HepG2 (cell line): Measurements from ENCODE around the gene CTSW. TPM values are rescaled to one million over a fixed set of nuclear protein-coding genes. Genes with fewer than 3 reads are reported as not detected.

Experiments
- CBFB ChIP-seq: sonication (generic); formaldehyde crosslinking; IDR thresholded peaks from 2 replicates; pipeline ENCODE4 v1.4.0; 2020; ENCODE audit warnings: missing genetic modification reagents
- CHD4 ChIP-seq: fragments of 200-600 bp; sonication (generic); IDR thresholded peaks from 2 replicates; pipeline ENCODE4 v1.7.0; 2017; ENCODE audit warnings: mild to moderate bottlenecking, low read length, borderline replicate concordance
- CREB1 ChIP-seq, 2 experiments: fragments of 450-650 bp in 1 of 2; IDR thresholded peaks; 2 replicates each; pipeline ENCODE4 v1.6.1; 2016 to 2017; ENCODE audit warnings: control low read depth in 1 of 2, mild to moderate bottlenecking in 1 of 2, missing compliant biosample characterization in 1 of 2, missing genetic modification characterization in 1 of 2
- DNMT1 ChIP-seq: sonication (generic); formaldehyde crosslinking; IDR thresholded peaks from 2 replicates; pipeline ENCODE4 v1.5.1; 2020; ENCODE audit warnings: mild to moderate bottlenecking, missing genetic modification reagents
- DPF2 ChIP-seq: sonication (generic); formaldehyde crosslinking; IDR thresholded peaks from 2 replicates; pipeline ENCODE4 v1.4.0; 2020; ENCODE audit warnings: mild to moderate bottlenecking, low read depth, missing genetic modification reagents, borderline replicate concordance
- HNF1A ChIP-seq, 2 experiments: sonication (generic) in 1 of 2; formaldehyde crosslinking in 1 of 2; IDR thresholded peaks; 2 replicates each; pipeline versions ENCODE4 v1.4.0 to v1.6.1; 2016 to 2020; ENCODE audit warnings: borderline replicate concordance in 1 of 2, low read depth in 1 of 2, mild to moderate bottlenecking in 1 of 2, missing genetic modification reagents in 1 of 2
- JUND ChIP-seq: sonication (generic); formaldehyde crosslinking; IDR thresholded peaks from 2 replicates; pipeline ENCODE4 v1.8.0; 2022; ENCODE audit warnings: mild to moderate bottlenecking, missing genetic modification reagents
- MNT ChIP-seq: fragments of 450-650 bp; IDR thresholded peaks from 2 replicates; pipeline ENCODE4 v1.6.1; 2016
- NONO ChIP-seq, 2 experiments: fragments of 450-650 bp in 1 of 2; sonication (generic) in 1 of 2; formaldehyde crosslinking in 1 of 2; IDR thresholded peaks in 1 of 2; conservative IDR thresholded peaks in 1 of 2; 2 replicates each; pipeline versions ENCODE4 v1.6.1 to v1.8.0; 2017 to 2022; ENCODE audit warnings: mild to moderate bottlenecking in 1 of 2, missing genetic modification reagents in 1 of 2, moderate library complexity in 1 of 2
- POLR2AphosphoS5 ChIP-seq: IDR thresholded peaks from 2 replicates; pipeline ENCODE4 v1.6.1; 2012; ENCODE audit warnings: low read depth, low read length
- SETDB1 ChIP-seq: sonication (generic); formaldehyde crosslinking; IDR thresholded peaks from 2 replicates; pipeline ENCODE4 v1.5.1; 2020; ENCODE audit warnings: missing genetic modification reagents, mild to moderate bottlenecking, borderline replicate concordance
- ZBTB44 ChIP-seq: sonication (generic); formaldehyde crosslinking; IDR thresholded peaks from 2 replicates; pipeline ENCODE4 v1.4.0; 2020; ENCODE audit warnings: missing genetic modification reagents
- ZNF282 ChIP-seq: fragments of 450-650 bp; IDR thresholded peaks from 2 replicates; pipeline ENCODE4 v1.6.1; 2018; ENCODE audit not compliant: partially characterized antibody
- ZNF552 ChIP-seq: sonication (generic); formaldehyde crosslinking; IDR thresholded peaks from 2 replicates; pipeline ENCODE4 v1.9.0; 2022; ENCODE audit warnings: missing genetic modification reagents, mild to moderate bottlenecking, borderline replicate concordance
- polyA plus RNA-seq, 8 experiments: library from polyadenylated mRNA; depleted of rRNA in 3 of 8; stranded (reverse) in 7 of 8; unstranded in 1 of 8; fragments of >200 nt; fragmentation: Illumina TruSeq in 4 of 8; extraction: Trizol in 4 of 8; gene quantifications; 2 replicates each; pipeline versions ENCODE4 v1.2.1 to v1.2.3, GENCODE V29; 2011 to 2016; ENCODE audit warnings: low read depth in 4 of 8, missing spikeins in 1 of 8, mixed read lengths in 1 of 8; ENCODE audit not compliant: insufficient read depth in 1 of 8
- total RNA-seq, 5 experiments: library from RNA; depleted of rRNA; stranded (reverse); fragments of >200 nt; fragmentation: Illumina TruSeq; extraction: Trizol; gene quantifications; 2 replicates each; pipeline ENCODE4 v1.2.3, GENCODE V29; 2016; ENCODE audit warnings: low read depth in 1 of 5
- TF ChIP-seq, protein P1 (sequence below): sonication (generic); formaldehyde crosslinking; IDR thresholded peaks from 2 replicates; pipeline ENCODE4 v1.4.0; 2020; ENCODE audit warnings: missing genetic modification reagents; ENCODE audit errors: not compliant biosample characterization
- TF ChIP-seq, protein P2 (sequence below): sonication (generic); formaldehyde crosslinking; IDR thresholded peaks from 2 replicates; pipeline ENCODE4 v1.5.0; 2020; ENCODE audit warnings: mild to moderate bottlenecking, missing genetic modification reagents

Gene CTSW
- total and polyA plus RNA-seq, 2 of the 13 experiments (the other 11 are each of a cell fraction or from before 2014, with no cell fraction given), result 0.09 TPM; not detected in 1

GRCh38 chr11:65918211-65919140, 38.8 kb downstream of the CTSW start, which contains the start of gene C11orf68 (continued):
- TF ChIP-seq ZNF282, result no peak
- TF ChIP-seq ZNF552 (CRISPR knock-in tag), result no peak
- no peak for TF ChIP-seq NONO (IDR thresholded peaks at IDR 0.05)
- no peak for TF ChIP-seq NONO (CRISPR knock-in tag; conservative IDR thresholded peaks at IDR 0.05)
- TF ChIP-seq HNF1A (IDR thresholded peaks at IDR 0.05; ENCODE audit: low read depth), result no peak
- no peak for TF ChIP-seq HNF1A (CRISPR knock-in tag; IDR thresholded peaks at IDR 0.05; ENCODE audit: borderline replicate concordance)
- TF ChIP-seq JUND, result no peak
- no peak for TF ChIP-seq POLR2AphosphoS5
- TF ChIP-seq ZBTB44 (CRISPR knock-in tag), result no peak
- TF ChIP-seq, protein P1, sequence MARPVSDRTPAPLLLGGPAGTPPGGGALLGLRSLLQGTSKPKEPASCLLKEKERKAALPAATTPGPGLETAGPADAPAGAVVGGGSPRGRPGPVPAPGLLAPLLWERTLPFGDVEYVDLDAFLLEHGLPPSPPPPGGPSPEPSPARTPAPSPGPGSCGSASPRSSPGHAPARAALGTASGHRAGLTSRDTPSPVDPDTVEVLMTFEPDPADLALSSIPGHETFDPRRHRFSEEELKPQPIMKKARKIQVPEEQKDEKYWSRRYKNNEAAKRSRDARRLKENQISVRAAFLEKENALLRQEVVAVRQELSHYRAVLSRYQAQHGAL (CRISPR knock-in tag), result no peak
- no peak for TF ChIP-seq DPF2 (CRISPR knock-in tag)
- no peak for TF ChIP-seq SETDB1 (CRISPR knock-in tag)
- TF ChIP-seq, protein P2, sequence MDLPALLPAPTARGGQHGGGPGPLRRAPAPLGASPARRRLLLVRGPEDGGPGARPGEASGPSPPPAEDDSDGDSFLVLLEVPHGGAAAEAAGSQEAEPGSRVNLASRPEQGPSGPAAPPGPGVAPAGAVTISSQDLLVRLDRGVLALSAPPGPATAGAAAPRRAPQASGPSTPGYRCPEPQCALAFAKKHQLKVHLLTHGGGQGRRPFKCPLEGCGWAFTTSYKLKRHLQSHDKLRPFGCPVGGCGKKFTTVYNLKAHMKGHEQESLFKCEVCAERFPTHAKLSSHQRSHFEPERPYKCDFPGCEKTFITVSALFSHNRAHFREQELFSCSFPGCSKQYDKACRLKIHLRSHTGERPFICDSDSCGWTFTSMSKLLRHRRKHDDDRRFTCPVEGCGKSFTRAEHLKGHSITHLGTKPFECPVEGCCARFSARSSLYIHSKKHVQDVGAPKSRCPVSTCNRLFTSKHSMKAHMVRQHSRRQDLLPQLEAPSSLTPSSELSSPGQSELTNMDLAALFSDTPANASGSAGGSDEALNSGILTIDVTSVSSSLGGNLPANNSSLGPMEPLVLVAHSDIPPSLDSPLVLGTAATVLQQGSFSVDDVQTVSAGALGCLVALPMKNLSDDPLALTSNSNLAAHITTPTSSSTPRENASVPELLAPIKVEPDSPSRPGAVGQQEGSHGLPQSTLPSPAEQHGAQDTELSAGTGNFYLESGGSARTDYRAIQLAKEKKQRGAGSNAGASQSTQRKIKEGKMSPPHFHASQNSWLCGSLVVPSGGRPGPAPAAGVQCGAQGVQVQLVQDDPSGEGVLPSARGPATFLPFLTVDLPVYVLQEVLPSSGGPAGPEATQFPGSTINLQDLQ (CRISPR knock-in tag), result no peak
- no peak for TF ChIP-seq DNMT1
- TF ChIP-seq MNT, result no peak
- TF ChIP-seq CHD4, result no peak
- TF ChIP-seq CBFB (CRISPR knock-in tag), result no peak
- no peak for TF ChIP-seq CREB1 (IDR thresholded peaks at IDR 0.05)
- TF ChIP-seq CREB1 (CRISPR knock-in tag; IDR thresholded peaks at IDR 0.05), result no peak
